Panc1 (cell line): ENCODE data around the gene ACBD3. TPM values are rescaled to one million over a fixed set of nuclear protein-coding genes. Genes with fewer than 3 reads are reported as not detected.

Source experiments
- ATAC-seq: fragments of 200-7000 bp; cut with Tn5 transposase; 2 replicates; pipeline ENCODE4 v1.9.1; 2020; ENCODE audit warnings: mild to moderate bottlenecking, moderate library complexity
- BruUV-seq: library from RNA; stranded (reverse); fragments of 400-500 nt; replicated peaks from 2 replicates; lab custom pipeline; 2021; lab: Mats Ljungman, UMichigan
- CTCF ChIA-PET: fragments of 300-600 bp; sonication (Branson Sonifier 250); formaldehyde crosslinking; loops from one replicate; lab custom pipeline; 2022; ENCODE audit warnings: antibody characterized with exemption; lab: Charles Lee
- POLR2A ChIA-PET: fragments of 300-600 bp; sonication (Branson Sonifier 250); formaldehyde crosslinking; loops from one replicate; lab custom pipeline; 2022; ENCODE audit warnings: antibody characterized with exemption; lab: Charles Lee
- DNase-seq: peaks from one replicate; pipeline ENCODE4 v3.0.0-alpha.2; 2010; ENCODE audit warnings: low read depth, low spot score
- H3K27ac ChIP-seq: 2 replicates; pipeline ENCODE4 v1.5.1; 2011; ENCODE audit warnings: mild to moderate bottlenecking, low read length, inconsistent platforms
- H3K27me3 ChIP-seq: fragments of 200-500 bp; sonication (Bioruptor generic); 2 replicates; pipeline ENCODE4 v1.6.0; 2014; ENCODE audit warnings: low read length, inconsistent platforms; ENCODE audit not compliant: control insufficient read depth, insufficient read depth
- H3K36me3 ChIP-seq: fragments of 200-500 bp; sonication (Bioruptor generic); 2 replicates; pipeline ENCODE4 v1.5.1; 2014; ENCODE audit warnings: inconsistent platforms, mild to moderate bottlenecking, low read length, moderate library complexity; ENCODE audit not compliant: control insufficient read depth, insufficient read depth
- H3K4me1 ChIP-seq: 2 replicates; pipeline ENCODE4 v1.5.1; 2011; ENCODE audit warnings: inconsistent platforms, mild to moderate bottlenecking, low read length, moderate library complexity; ENCODE audit not compliant: control insufficient read depth, insufficient read depth
- H3K4me3 ChIP-seq, 2 experiments: 2 replicates each; pipeline ENCODE4 v1.5.1; 2011 to 2012; ENCODE audit warnings: low read depth in 2 of 2, low read length in 2 of 2, mild to moderate bottlenecking in 2 of 2, inconsistent platforms in 1 of 2, moderate library complexity in 1 of 2
- H3K9me3 ChIP-seq: fragments of 200-500 bp; sonication (Bioruptor generic); 2 replicates; pipeline ENCODE4 v1.5.1; 2014; ENCODE audit warnings: low read depth, mild to moderate bottlenecking, inconsistent platforms, low read length, moderate library complexity; ENCODE audit not compliant: control insufficient read depth, insufficient read depth
- POLR2AphosphoS5 ChIP-seq: IDR thresholded peaks from 2 replicates; pipeline ENCODE4 v1.6.1; 2012; ENCODE audit warnings: mild to moderate bottlenecking, low read depth, low read length, moderate library complexity
- REST ChIP-seq, 2 experiments: IDR thresholded peaks; 2 replicates each; pipeline ENCODE4 v1.6.1; 2011 to 2012; ENCODE audit warnings: low read depth in 2 of 2, control low read depth in 1 of 2, low read length in 1 of 2, mild to moderate bottlenecking in 1 of 2, moderate library complexity in 1 of 2; ENCODE audit not compliant: insufficient read depth in 1 of 2
- SIN3A ChIP-seq: IDR thresholded peaks from 2 replicates; pipeline ENCODE4 v1.6.1; 2012; ENCODE audit warnings: low read depth, mild to moderate bottlenecking, low read length, moderate library complexity, borderline replicate concordance; ENCODE audit not compliant: insufficient read depth
- TCF7L2 ChIP-seq: IDR thresholded peaks from 2 replicates; pipeline ENCODE4 v1.6.1; 2011; ENCODE audit warnings: mild to moderate bottlenecking, low read depth, low read length, inconsistent platforms
- in situ Hi-C: cut with HindIII; loops from 2 replicates; pipeline ENCODE4 v1.10.0; 2016; ENCODE audit warnings: low sequenced_read_pairs, low pct_unique_long_range_greater_than_20kb
- intact Hi-C: fragments of 100-400 bp; cut with micrococcal nuclease; formaldehyde crosslinking; loops from one replicate; pipeline ENCODE4 v1.10.0; 2022; ENCODE audit not compliant: unreplicated experiment
- total RNA-seq: library from RNA; stranded (reverse); gene quantifications from one replicate; pipeline ENCODE4 v1.2.1, GENCODE V29; 2021; ENCODE audit not compliant: unreplicated experiment
- TF ChIP-seq, protein P1 (sequence below): fragments of 450-650 bp; IDR thresholded peaks from 2 replicates; pipeline ENCODE4 v1.5.1; 2017; ENCODE audit warnings: mild to moderate bottlenecking

ACBD3 gene
- total RNA-seq, 1 experiment from 2014 or later = 31.2 TPM

- intact Hi-C loops = no loop called here
- H3K27ac ChIP-seq = no peak overlapping the region
- CTCF ChIA-PET = interaction anchor here (0.5 kb wide), 1 partner anchor 74 kb away, joined by 3 read pairs; no protein-coding TSS in a partner anchor
- BruUV-seq = no TSS peak
- DNase-seq (no peak), ATAC-seq (no peak)
- H3K4me1 ChIP-seq = no peaks in the 10 kb centered on the region
- POLR2A ChIA-PET = no interaction called here
- TF ChIP-seq REST (IDR thresholded peaks at IDR 0.05; ENCODE audit: insufficient read depth in 1 of 2, low read depth in 2 of 2, low read length in 1 of 2) (no peak), SIN3A (no peak), POLR2AphosphoS5 (no peak)
- no peak overlapping the region for H3K4me3 ChIP-seq
- no peaks in the 10 kb centered on the region for H3K9me3 ChIP-seq
- in situ Hi-C loops = no loop called here
- no peaks in the 10 kb centered on the region for H3K27me3 ChIP-seq
- H3K36me3 ChIP-seq = no peaks in the 10 kb centered on the region
Measured at GRCh38 chr1:226222686-226223085, 36.1 kb upstream of the ACBD3 start.

DNA sequence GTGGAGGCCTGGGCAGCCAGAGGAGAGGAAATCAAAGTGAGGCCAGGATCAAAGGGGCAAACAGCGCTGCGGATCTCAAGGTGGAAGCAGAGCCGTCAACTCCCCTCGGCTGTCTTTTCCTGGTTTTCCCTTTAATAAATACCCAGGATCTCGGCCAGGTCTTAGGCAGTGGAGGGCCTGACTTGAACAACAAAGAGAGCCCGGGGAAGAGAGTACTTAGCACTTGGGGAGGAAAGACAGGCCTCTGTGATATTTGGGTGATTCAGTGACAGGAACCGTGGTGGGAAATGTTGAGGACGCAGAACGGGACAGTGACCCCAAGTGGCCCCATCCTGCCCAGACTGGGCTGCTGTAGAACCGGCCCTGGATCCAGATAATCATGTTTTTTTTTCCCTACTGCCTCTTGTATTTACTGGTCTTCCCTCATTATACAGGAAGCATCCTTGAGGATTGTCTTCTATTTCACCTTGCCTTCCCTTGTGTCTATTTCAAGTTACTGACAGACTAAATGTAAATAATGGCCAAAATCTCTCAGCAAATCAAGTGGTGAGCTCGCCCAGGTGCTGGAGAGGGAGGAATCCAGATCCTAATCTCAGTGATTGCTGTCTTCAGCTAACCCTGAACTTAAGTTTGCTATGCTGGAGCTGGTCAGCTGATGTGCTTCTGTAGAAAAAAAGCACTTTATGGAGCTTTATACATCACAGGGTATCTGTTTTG, 34.1 kb upstream of the ACBD3 start:
- ChIA-PET CTCF (no interaction called here), POLR2A (no interaction called here)
- TF ChIP-seq TCF7L2 (no peak), SIN3A (no peak)
- TF ChIP-seq, protein P1, sequence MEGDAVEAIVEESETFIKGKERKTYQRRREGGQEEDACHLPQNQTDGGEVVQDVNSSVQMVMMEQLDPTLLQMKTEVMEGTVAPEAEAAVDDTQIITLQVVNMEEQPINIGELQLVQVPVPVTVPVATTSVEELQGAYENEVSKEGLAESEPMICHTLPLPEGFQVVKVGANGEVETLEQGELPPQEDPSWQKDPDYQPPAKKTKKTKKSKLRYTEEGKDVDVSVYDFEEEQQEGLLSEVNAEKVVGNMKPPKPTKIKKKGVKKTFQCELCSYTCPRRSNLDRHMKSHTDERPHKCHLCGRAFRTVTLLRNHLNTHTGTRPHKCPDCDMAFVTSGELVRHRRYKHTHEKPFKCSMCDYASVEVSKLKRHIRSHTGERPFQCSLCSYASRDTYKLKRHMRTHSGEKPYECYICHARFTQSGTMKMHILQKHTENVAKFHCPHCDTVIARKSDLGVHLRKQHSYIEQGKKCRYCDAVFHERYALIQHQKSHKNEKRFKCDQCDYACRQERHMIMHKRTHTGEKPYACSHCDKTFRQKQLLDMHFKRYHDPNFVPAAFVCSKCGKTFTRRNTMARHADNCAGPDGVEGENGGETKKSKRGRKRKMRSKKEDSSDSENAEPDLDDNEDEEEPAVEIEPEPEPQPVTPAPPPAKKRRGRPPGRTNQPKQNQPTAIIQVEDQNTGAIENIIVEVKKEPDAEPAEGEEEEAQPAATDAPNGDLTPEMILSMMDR = no peak
- no peak overlapping the region for H3K27ac ChIP-seq
- no peak for ATAC-seq
- in situ Hi-C loops = no loop called here
- no TSS peak for BruUV-seq
- H3K9me3 ChIP-seq = no peaks in the 10 kb centered on the region
- H3K4me1 ChIP-seq = no peaks in the 10 kb centered on the region
- intact Hi-C loops = no loop called here
- H3K27me3 ChIP-seq = no peaks in the 10 kb centered on the region
- no peaks in the 10 kb centered on the region for H3K36me3 ChIP-seq
- H3K4me3 ChIP-seq = no peak overlapping the region
- DNase-seq = no peak

- intact Hi-C loops = no loop called here
- no peaks in the 10 kb centered on the region for H3K27me3 ChIP-seq
- no peaks in the 10 kb centered on the region for H3K4me1 ChIP-seq
- ChIA-PET CTCF (no interaction called here), POLR2A (no interaction called here)
- in situ Hi-C loops = no loop called here
- no TSS peak for BruUV-seq
- ATAC-seq (no peak), DNase-seq (no peak)
- TF ChIP-seq POLR2AphosphoS5 (no peak), REST (IDR thresholded peaks at IDR 0.05; ENCODE audit: insufficient read depth in 1 of 2, low read depth in 2 of 2, low read length in 1 of 2) (no peak), TCF7L2 (no peak), SIN3A (no peak)
- TF ChIP-seq, protein P1 = no peak
- H3K36me3 ChIP-seq = no peaks in the 10 kb centered on the region
- no peak overlapping the region for H3K4me3 ChIP-seq
- H3K27ac ChIP-seq = no peak overlapping the region
- no peaks in the 10 kb centered on the region for H3K9me3 ChIP-seq
Measured at GRCh38 chr1:226217273-226217672, 30.7 kb upstream of the ACBD3 start.
